SKM-1 treated with dmso at 0.1 percent for 144 hours (cell line): Measurements from ENCODE around the gene SIGLEC15.

ENCODE experiments used
- DNase-seq: peaks from one replicate; lab custom pipeline; 2025; ENCODE audit not compliant: unreplicated experiment; lab: John Stamatoyannopoulos, UW

Gene SIGLEC15

DNA sequence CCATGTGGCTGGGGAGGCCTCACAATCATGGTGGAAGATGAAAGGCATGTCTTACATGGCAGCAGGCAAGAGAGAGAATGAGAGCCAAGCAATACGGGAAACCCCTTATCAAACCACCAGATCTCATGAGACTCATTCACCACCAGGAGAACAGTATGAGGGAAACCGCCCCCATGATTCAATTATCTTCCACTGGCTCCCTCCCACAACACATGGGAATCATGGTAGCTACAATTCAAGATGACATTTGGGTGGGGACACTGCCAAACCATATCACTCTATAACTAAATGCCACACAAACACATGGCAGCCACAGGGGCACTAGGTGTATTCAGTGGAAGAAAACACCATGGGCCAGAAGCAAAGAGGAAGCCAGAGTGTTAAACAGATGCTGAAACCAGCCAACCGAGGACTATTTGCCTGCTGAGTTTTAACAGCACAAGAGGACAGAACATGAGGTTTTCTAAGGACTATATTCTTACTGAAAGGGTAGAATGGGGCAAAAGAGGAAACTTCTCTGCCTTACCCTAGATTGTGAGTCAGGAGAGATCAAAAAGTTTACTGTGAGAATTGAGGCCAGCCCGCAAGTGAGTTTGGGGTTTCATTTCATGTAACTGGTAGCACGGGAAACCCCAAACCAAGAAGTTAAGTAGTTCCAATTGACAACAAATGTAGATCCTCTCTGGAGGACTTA lies 49.2 kb downstream of the SIGLEC15 start:
- DNase-seq = no peak

DNA sequence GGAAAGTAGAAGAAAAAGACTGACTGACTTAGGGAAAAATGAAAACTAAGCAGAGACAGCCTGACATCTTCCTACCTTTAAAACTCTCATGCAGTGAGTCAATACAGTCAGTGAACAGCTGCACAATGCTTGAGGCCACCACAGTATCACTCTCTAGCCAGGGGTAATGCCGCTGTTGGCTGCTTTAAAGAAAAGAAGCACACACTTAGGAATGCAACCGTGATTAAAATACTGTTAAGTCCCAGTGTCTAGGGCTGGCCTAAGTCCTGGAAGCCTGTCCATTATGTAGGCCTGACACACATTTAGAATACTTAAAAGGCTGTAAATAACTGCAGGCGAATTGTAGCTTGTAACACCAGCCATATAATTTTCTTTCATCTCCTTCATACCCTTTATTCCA lies 50.7 kb downstream of the SIGLEC15 start:
- DNase-seq = no peak

DNA sequence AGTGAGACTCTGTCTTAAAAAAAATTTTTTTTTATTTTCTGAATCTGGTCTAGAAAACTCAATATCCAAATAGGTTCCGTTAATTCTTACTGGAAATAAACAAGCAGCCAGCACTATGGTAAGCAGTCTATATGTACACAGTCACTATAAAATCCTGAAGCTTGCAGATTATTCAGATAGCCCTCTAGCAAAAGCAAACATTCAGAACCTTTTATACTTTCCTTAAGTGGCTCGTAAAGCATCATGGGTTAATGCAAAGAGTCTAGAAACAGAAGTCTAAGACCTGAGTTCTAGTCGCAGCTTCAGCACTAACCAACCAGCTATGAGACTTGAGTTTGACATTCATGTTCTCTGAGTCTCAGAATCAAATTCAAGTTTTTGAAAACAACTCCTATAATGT lies 51.9 kb downstream of the SIGLEC15 start:
- no peak for DNase-seq

DNA sequence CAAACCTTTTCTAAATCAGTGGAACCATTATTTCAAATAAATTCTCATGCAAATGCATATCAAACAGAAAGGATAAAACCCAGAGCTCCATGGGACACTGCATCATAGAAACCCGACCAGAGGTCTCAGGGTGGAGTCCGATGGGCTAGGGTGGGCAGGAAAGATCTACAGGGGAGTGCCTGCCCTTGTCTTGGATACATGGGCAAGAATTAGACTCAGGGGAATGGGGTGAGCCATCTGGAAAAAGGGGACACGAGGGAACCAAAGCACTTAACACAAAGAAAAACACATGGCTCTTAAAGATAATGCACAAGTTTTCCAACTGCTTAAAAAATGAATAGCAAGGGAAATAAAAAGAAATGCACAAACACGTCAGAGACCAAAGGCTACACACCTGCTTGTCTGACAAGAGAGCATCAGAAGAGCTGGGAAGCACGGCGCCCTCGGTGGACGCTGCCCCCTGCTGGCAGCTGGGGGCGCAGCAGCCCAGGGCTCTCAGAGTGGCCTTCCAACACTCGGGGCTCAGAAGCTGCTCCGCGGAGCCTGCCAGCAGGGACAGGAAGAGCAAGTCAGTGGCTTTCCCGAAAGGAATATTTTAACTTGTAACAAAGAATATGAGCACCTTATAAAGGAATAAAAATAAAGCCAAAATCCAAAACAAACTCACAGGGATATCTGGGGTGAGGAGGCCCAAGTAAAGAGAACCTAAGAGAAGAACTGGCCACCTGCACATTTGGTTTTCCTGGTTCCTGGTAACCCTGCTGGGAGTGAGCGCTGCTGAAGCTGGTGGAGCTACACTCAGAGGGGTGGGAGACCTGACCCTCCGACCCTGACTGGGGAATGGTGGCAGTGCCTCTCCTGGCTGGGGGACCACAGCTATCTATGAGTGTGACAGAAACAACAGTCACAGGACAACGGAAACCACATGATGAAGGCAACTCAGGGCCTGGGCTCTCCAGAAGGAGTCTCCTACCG lies 54.5 kb downstream of the SIGLEC15 start:
- peak; percentile 24 for DNase-seq

DNA sequence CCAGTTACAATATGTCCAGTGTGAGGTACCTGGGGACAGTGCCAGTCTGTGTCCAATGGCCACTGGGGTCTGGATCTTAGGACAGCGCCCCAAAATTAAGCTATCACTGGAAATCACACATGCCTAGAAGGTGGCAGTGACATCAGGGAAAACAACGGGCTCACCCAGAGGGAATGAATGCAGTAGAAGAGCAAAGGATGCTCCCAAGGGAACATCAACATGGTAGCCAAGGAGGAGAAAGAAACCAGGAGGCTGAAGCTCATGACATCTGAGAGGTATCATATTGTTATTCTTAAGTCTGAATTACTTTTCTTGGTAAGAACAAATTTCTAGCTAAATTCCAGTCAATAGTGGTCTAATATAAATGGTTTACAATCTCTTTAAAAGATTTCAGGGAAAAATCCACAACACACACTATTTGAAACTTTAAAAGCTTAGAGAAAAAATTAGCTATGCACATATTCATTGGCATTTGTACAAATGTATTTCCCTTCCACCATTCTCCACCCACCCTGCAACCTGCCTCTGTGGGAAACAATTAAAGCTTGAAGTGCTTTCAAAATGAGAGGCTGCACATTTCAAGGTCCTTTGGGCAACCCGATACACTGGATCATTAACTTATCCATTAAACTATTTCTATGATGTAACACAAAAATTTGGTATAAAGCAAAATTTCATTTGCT lies 55.5 kb downstream of the SIGLEC15 start:
- no peak for DNase-seq

DNA sequence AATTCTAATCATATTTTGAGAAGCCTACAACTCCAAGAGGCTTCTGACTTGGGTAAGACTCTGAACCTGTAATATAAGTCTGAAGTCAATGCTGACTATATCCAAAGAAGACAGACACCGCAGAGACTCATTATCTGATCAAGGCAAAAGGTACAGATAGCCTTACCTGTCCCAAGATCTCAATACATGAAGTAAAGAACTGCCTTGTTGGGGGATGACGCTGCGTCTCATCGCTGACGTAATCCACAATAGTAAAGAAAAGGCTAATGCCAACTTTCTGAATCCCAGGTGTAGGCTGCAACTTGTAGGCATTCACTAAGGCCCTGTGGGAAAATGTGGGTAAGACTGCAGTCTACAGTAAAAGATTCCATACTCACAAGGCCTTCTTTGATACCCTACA lies 62.1 kb downstream of the SIGLEC15 start:
- DNase-seq = no peak

DNA sequence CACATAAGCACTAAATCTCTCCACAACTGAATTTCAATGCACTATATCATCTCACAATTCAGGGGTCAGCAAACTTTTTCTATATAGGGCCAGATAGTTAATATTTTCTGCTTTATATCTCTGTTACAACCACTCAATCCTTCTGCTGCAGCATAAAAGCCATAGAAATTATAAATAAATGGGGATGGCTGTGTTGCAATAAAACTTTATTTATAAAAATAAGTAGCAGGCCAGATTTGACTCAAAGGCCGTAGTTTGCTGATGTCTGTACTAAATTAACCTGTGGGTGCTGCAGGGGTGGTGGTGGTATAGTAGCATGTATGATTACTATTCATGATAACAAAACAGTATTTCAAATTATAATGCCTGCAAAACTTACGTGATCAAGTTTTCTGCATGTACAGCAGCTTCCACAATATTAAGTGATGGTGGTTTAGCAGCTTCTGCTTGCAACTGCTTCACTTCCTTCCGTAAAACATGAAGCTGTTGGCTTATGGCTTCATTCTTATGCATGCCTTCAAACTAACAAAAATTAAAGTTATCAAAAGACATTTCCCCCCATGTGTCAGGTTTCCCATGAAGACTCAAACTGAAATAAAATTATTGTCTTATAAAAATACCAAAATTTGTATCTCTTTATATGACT lies 64.1 kb downstream of the SIGLEC15 start:
- no peak for DNase-seq

DNA sequence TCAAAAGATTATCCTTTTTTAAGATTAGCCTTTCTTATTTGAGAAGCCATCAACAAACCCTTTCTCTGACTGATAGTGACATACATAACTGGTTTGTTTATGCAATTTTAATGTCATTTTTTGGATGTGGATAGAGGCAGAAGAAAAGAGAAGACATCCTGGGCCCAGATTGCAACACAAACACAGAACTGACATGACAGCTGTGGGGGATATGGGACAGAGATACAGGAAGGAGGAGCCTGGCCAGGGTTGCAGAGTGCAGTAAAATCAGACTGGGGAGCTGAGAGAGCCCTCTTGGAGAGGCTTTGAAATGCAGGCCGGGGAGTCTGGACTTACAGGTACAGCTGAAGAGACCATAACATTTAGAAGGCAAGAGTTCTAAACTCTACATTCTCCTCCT lies 65.1 kb downstream of the SIGLEC15 start:
- peak; percentile 25 for DNase-seq

DNA sequence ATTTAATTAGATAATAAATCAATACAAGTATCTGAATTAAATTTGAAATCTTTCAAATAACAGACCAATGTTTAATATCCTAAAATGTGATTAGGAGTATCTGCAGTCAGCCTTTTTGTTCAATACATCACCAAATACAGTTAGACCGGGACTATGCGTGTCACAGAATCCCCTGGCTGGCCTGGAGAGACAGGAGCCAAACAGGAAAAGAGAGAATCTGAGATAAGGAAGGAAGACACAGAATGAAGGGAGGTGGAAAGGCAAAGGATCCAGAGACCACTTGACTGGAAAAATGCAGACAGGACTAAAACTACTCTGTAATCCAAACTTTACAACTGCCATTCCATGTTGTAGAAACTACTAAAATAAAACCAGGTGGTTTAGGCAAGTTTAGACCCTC lies 66.3 kb downstream of the SIGLEC15 start:
- DNase-seq = no peak
